Measurements from ENCODE around the gene RND2. TPM values are rescaled to one million over a fixed set of nuclear protein-coding genes. Genes with fewer than 3 reads are reported as not detected.

Gene RND2
- total and polyA plus RNA-seq, 9 of the 15 experiments (the other 6 are each of a cell fraction or from before 2014, with no cell fraction given) = 0.15 to 1.9 (median 0.98) TPM

DNA sequence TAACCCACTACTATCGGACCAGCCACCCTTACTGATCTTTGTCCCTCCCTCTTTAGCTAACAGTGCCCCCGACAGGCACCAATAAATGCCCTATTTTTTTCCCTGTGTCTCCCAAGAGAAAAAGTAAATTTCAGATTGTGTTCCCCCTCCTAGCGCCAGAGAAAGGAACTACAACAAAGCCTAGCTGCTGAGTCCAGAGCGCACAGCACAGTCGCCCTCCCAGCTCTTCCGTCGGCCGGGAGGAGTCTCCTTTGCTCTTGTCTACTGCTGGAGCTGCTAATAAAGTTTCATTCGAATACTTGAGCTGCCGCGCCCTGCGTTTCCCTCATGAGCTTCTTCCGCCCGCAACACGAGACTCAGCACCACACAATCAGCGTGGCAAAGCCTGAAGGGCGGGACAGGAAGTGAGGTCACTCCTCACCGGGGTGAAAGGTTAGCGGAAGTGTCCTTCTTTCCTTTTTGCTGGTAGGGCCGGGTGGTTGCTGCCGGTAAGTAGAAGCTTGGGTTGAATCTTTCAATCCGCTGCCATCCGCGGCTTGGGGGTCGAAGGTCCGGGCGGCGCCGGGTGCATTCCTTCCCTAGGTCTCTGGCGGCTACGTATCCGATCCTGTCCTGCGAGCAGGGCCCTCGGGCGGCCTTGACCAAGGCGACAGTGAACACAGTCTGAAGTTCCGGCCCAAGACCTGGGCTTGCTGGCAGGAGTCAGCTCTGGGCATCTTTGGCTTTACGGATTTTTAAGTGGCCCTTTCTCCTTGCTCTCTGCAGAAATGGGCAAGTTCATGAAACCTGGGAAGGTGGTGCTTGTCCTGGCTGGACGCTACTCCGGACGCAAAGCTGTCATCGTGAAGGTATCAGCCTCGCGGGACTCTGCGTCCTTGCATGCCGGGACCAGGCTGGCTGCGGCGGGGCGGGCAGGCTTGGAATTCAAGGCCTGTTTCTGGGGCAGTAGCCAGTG is 26.8 kb upstream of the RND2 start, which contains the start of gene RPL27 (continued):
- TF ChIP-seq KDM4B (IDR thresholded peaks at IDR 0.05; ENCODE audit: borderline replicate concordance in 2 of 2, low read depth in 1 of 2) (no peak; a peak in 1 of 4 replicates), MCM3 (IDR thresholded peaks at IDR 0.05) (no peak), CHD2 (IDR thresholded peaks at IDR 0.05; ENCODE audit: low read depth, low read length) (peak; percentile 78), RFX7 (CRISPR knock-in tag; IDR thresholded peaks at IDR 0.05) (no peak), NFIC (IDR thresholded peaks at IDR 0.05) (peak; percentile 32), BCOR (IDR thresholded peaks at IDR 0.05) (no peak), SNRNP70 (optimal IDR thresholded peaks at IDR 0.05; ENCODE audit: low read depth, low read length) (no peak), TARDBP (IDR thresholded peaks at IDR 0.05) (peak; percentile 56; the same call in 1 of the 2 replicates), CBX2 (IDR thresholded peaks at IDR 0.05; ENCODE audit: insufficient read depth, low read length, poor library complexity, severe bottlenecking) (no peak), CEBPB (tag; IDR thresholded peaks at IDR 0.05) (no peak), FOXJ3 (CRISPR knock-in tag; IDR thresholded peaks at IDR 0.05) (no peak), HNRNPUL1 (IDR thresholded peaks at IDR 0.05; ENCODE audit: low read length) (no peak), E2F8 (IDR thresholded peaks at IDR 0.05; ENCODE audit: low read depth, partially characterized antibody) (peak; percentile 98), LEF1 (IDR thresholded peaks at IDR 0.05) (peak; percentile 55; the same call in 1 of the 2 replicates), RUNX1 (IDR thresholded peaks at IDR 0.05; ENCODE audit: low read depth) (no peak), ZKSCAN3 (CRISPR knock-in tag; IDR thresholded peaks at IDR 0.05) (no peak)
- TF ChIP-seq, protein P1, sequence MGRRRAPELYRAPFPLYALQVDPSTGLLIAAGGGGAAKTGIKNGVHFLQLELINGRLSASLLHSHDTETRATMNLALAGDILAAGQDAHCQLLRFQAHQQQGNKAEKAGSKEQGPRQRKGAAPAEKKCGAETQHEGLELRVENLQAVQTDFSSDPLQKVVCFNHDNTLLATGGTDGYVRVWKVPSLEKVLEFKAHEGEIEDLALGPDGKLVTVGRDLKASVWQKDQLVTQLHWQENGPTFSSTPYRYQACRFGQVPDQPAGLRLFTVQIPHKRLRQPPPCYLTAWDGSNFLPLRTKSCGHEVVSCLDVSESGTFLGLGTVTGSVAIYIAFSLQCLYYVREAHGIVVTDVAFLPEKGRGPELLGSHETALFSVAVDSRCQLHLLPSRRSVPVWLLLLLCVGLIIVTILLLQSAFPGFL (CRISPR knock-in tag; IDR thresholded peaks at IDR 0.05) = peak; percentile 94

Data from K562 (cell line).